Uterus (tissue), 4 donors: ENCODE measurements around the gene MRPL30. TPM values are rescaled to one million over a fixed set of nuclear protein-coding genes. Genes with fewer than 3 reads are reported as not detected.

Source experiments
- DNase-seq, 2 donors: peaks; one replicate each; pipeline ENCODE4 v3.0.0-alpha.2; 2019 to 2020
- H3K27ac ChIP-seq, 2 donors: fragments of 200-600 bp; sonication (generic); 1 replicate in 1 of 2; 2 replicates in 1 of 2; pipeline ENCODE4 v1.5.1; 2016 to 2018
- H3K27me3 ChIP-seq, 2 donors: fragments of 200-600 bp; sonication (generic); one replicate each; pipeline ENCODE4 v1.5.1; 2018 to 2019; ENCODE audit warnings: control low read depth in 1 of 2
- H3K36me3 ChIP-seq, 2 donors: fragments of 200-600 bp; sonication (generic); one replicate each; pipeline ENCODE4 v1.5.1; 2019; ENCODE audit warnings: control low read depth in 1 of 2
- H3K4me1 ChIP-seq, 2 donors: fragments of 200-600 bp; sonication (generic); one replicate each; pipeline ENCODE4 v1.5.1; 2018 to 2019; ENCODE audit warnings: control low read depth in 1 of 2
- H3K4me3 ChIP-seq, 2 donors: fragments of 200-600 bp; sonication (generic); 1 replicate in 1 of 2; 2 replicates in 1 of 2; pipeline ENCODE4 v1.5.1; 2018 to 2019; ENCODE audit warnings: mild to moderate bottlenecking in 1 of 2
- H3K9me3 ChIP-seq, 2 donors: fragments of 200-600 bp; sonication (generic); one replicate each; pipeline ENCODE4 v1.5.1; 2019; ENCODE audit warnings: control low read depth in 1 of 2
- POLR2A ChIP-seq, 2 donors: fragments of 450-650 bp; IDR thresholded peaks; one replicate each; pipeline ENCODE4 v1.6.1; 2016; ENCODE audit warnings: antibody characterized with exemption in 2 of 2, mild to moderate bottlenecking in 1 of 2, moderate library complexity in 1 of 2
- intact Hi-C: fragments of 100-400 bp; cut with DNase I; formaldehyde crosslinking; loops from one replicate; pipeline ENCODE4 v1.15.1; 2023; ENCODE audit warnings: low total_unique reads
- total RNA-seq, 4 donors: library from RNA; depleted of rRNA in 3 of 4; stranded (reverse); fragments of >200 nt in 3 of 4; gene quantifications; one replicate each; pipeline versions ENCODE4 v1.1.0 to v1.2.4, GENCODE V29; 2014 to 2023
- TF ChIP-seq, protein P1 (sequence below), 4 experiments: fragments of 200-600 bp in 2 of 4; fragments of 450-650 bp in 2 of 4; sonication (generic) in 2 of 4; IDR thresholded peaks; one replicate each; pipeline ENCODE4 v1.5.1; 2016 to 2019; ENCODE audit warnings: antibody characterized with exemption in 4 of 4, mild to moderate bottlenecking in 2 of 4, moderate library complexity in 1 of 4
- donor health status: DM: yes; HTN: yes; CAD: no.

Gene MRPL30
- total RNA-seq, 4 donors from 2014 or later, result 27.2 to 47.7 (median 28.8) TPM

DNA sequence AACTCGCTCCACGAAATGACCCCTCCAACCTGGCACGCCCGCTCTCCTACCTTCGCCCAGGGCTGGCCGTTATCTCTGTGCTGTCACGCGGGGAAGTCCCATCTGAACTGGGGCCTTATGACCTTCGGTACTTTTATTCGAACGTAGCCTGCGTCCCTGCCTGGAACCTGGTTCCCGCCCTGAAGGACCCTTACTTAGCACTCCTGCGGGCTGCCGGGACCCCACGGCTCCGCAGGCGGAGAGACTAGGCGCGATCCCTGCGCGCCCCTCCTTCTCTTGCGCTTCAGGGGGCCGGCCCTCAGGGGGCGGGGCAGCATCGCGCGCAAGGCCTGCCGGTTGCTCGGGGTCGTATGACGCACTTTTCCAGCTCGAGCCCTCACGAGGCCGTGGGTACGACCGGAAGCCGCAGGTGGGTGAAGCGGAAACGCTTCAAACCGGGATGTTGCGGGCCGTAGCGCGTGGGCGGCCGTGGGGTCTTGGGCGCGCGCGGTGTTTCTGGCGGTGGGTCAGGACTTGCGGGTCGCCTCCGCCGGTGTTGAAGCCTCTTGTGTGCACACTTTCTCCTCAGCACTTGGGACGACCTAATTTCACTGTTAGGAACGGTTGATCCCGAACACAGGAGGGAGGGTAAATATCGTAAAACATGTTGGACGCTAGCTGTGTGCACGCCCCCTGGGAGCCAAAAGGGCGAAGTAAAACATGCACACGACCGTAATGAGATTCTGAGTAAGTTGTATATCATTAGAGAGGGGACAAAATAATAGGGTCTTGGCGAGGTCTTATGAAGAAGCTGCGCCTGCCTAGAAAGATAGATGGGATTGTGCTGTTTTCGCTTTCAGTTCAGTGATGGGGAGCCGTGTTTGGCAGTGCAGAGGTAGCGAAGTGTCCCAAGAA is 26.1 kb upstream of the MRPL30 start, which contains the start of the genes LIPT1 and TSGA10:
LIPT1 (plus strand) TSS at position 325 of the 894 bp plus-strand sequence. CDS start 6,991 bp downstream, outside the sequence.
TSGA10 (minus strand) TSS at position 300 of the 894 bp plus-strand sequence. CDS start 45,503 bp downstream, outside the sequence.
- intact Hi-C loops, result no loop called here
- Histone ChIP-seq H3K27ac (peak within 1 kb of the TSS; percentile 88 to 93), H3K4me3 (peak within 1 kb of the TSS; percentile 58 to 80), H3K27me3 (no peaks in the 10 kb centered on the region), H3K36me3 (no peaks in the 10 kb centered on the region), H3K4me1 (no peaks in the 10 kb centered on the region), H3K9me3 (no peaks in the 10 kb centered on the region)
- peak; percentile 93 to 94 for DNase-seq
- peak; percentile 74 to 91 for TF ChIP-seq POLR2A (IDR thresholded peaks at IDR 0.05)
- TF ChIP-seq, protein P1, sequence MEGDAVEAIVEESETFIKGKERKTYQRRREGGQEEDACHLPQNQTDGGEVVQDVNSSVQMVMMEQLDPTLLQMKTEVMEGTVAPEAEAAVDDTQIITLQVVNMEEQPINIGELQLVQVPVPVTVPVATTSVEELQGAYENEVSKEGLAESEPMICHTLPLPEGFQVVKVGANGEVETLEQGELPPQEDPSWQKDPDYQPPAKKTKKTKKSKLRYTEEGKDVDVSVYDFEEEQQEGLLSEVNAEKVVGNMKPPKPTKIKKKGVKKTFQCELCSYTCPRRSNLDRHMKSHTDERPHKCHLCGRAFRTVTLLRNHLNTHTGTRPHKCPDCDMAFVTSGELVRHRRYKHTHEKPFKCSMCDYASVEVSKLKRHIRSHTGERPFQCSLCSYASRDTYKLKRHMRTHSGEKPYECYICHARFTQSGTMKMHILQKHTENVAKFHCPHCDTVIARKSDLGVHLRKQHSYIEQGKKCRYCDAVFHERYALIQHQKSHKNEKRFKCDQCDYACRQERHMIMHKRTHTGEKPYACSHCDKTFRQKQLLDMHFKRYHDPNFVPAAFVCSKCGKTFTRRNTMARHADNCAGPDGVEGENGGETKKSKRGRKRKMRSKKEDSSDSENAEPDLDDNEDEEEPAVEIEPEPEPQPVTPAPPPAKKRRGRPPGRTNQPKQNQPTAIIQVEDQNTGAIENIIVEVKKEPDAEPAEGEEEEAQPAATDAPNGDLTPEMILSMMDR (IDR thresholded peaks at IDR 0.05), result peak in 1 of 4 experiments; percentile 5

DNA sequence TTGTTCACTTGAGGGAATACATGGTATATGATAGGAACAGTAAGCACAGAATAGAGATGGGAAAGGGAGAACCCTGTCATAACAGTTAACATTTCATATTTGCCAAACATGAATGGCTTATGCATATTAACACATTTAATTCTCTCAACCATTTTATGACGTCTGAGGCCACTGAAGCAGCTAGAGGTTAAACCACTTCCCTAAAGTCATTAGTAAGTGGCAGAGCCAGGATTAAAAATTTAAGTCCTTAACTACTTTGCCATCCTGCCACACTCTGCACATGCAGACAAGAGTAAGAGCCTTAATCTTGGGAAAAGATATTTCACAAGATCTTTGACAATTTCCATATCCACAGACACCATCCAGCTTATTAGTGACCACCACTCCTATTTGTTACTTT is 24.1 kb upstream of the MRPL30 start:
- intact Hi-C loops, result no loop called here
- no peak for DNase-seq
- Histone ChIP-seq H3K27ac (no peak overlapping the region), H3K27me3 (no peaks in the 10 kb centered on the region), H3K4me1 (no peaks in the 10 kb centered on the region), H3K36me3 (no peaks in the 10 kb centered on the region), H3K4me3 (no peak overlapping the region), H3K9me3 (no peaks in the 10 kb centered on the region)
- TF ChIP-seq POLR2A (IDR thresholded peaks at IDR 0.05), result no peak

DNA sequence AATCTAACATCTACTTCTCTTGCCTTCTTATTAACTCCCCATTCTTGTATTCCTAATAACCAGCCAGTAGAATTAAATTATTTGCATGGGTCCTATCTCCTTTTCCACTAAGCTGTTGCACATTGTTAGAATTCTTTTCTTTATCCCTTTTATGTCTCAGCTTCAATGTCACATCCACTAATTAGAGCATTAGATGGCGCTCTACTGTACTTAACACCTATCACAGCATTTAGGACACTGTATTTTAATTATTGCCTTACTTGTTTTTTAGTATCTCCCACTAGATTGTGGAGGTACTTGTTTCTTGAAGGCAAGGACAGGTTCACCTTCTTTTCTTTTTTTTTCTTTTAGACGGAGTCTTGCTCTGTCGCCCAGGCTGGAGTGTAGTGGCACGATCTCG is 22.4 kb upstream of the MRPL30 start:
- no peaks in the 10 kb centered on the region for H3K36me3 ChIP-seq
- no peak for DNase-seq

DNA sequence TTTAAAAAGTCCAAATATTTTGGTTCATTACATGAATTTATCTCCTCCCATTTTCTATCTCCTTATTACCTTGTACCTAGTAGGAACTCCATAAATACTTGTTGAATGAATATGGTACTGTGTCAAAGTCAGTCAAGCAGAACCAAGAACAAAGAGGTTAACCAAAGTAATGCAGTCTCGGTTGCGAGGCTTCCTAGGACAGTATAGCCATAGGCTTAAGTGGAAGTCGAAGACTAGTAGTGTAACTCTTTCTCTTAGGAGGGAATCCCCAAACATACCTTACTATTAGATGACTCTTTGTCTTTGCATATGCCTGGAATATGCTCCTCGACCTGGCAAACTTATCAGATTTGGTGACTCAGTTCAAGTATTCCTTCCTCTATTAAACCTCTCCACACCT is 21.4 kb upstream of the MRPL30 start:
- no peak for DNase-seq
- intact Hi-C loops, result no loop called here
- H3K27ac ChIP-seq, result no peak overlapping the region
- no peaks in the 10 kb centered on the region for H3K27me3 ChIP-seq
- no peaks in the 10 kb centered on the region for H3K4me1 ChIP-seq
- H3K36me3 ChIP-seq, result no peaks in the 10 kb centered on the region
- no peak for TF ChIP-seq POLR2A (IDR thresholded peaks at IDR 0.05)
- TF ChIP-seq, protein P1 (IDR thresholded peaks at IDR 0.05), result no peak
- H3K9me3 ChIP-seq, result no peaks in the 10 kb centered on the region
- H3K4me3 ChIP-seq, result no peak overlapping the region

More for the DNA sequence above, 22.4 kb upstream of the MRPL30 start:
- TF ChIP-seq, protein P1 (IDR thresholded peaks at IDR 0.05), result no peak
- no peak for TF ChIP-seq POLR2A (IDR thresholded peaks at IDR 0.05)
- H3K4me1 ChIP-seq, result no peaks in the 10 kb centered on the region
- no peaks in the 10 kb centered on the region for H3K27me3 ChIP-seq
- H3K4me3 ChIP-seq, result no peak overlapping the region
- H3K27ac ChIP-seq, result no peak overlapping the region
- no peaks in the 10 kb centered on the region for H3K9me3 ChIP-seq
- intact Hi-C loops, result no loop called here

DNA sequence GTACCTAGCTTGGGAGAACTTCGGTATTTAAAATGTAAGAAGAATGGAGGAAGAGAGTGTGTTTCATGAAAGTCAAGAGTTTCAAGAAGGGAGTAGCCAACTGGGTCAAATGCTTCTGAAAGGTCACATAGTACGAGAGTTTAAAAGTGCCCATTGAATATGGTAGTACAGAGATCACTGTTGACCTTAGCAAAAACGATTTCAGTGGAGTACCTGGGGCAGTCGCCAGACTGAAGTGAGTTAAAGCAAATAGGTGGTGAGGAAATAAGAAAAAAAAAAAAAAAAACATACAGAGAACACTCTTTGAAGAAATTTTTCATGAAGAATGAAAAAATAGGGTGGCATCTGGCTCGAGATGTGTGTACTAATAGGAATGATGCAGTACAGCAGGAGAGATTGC is 14.8 kb upstream of the MRPL30 start:
- H3K36me3 ChIP-seq, result peaks cover 0 to 2% of the 10 kb centered on the region in 2 donors
- TF ChIP-seq POLR2A (IDR thresholded peaks at IDR 0.05), result no peak
- TF ChIP-seq, protein P1 (IDR thresholded peaks at IDR 0.05), result no peak
- H3K27ac ChIP-seq, result no peak overlapping the region
- DNase-seq, result no peak
- intact Hi-C loops, result no loop called here
- no peak overlapping the region for H3K4me3 ChIP-seq
- H3K4me1 ChIP-seq, result no peaks in the 10 kb centered on the region
- no peaks in the 10 kb centered on the region for H3K27me3 ChIP-seq
- H3K9me3 ChIP-seq, result no peaks in the 10 kb centered on the region
